GM19239 (cell line): ENCODE data around the gene ITPR3.
A peak's percentile ranks its signal among the peaks of the same experiment; 100 is the strongest.

ENCODE experiments used
- DNase-seq: peaks from one replicate; pipeline ENCODE4 v3.0.0; 2011; ENCODE audit warnings: low spot score; ENCODE audit not compliant: insufficient read length
- FAIRE-seq: peaks from 2 replicates; lab custom pipeline; 2011; peaks lifted over from hg19 to GRCh38; lab: Jason Lieb, UNC

Gene ITPR3

DNA sequence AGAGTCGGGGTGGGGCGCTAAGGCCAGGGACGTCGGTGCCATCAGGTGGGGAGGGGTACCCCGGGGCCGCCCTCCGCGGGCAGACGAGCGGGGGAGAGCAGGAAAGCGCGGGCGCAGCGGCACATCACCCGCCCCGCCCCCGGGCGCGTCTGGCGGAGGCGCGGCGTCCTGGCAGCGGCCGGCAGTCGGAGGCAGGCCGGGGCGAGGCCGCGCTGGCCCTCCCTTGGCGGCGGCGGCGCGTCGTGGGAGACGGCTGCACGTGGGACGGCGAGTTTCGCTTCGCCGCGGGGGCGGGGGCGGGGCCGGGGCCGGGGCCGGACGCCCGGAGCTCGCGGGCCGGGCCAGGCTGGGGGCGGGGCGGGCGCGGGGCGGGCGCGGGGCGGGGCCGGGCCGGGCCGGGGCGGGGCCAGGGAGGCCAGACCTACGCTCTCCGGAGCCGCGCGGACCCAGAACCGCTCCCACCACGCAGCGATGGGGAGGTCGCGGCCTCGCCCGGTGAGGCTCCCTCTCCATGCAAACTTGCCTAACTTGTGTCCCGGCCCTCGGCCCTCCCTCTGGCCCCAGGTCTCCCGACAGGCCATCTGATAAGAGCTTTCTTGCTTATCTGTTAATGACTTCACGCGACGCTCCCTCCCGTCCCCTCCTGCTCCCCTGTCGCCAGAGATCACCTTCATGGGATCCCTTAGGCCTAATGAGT lies 12.5 kb downstream of the ITPR3 start:
- no peak for FAIRE-seq
- DNase-seq: peak; percentile 90

DNA sequence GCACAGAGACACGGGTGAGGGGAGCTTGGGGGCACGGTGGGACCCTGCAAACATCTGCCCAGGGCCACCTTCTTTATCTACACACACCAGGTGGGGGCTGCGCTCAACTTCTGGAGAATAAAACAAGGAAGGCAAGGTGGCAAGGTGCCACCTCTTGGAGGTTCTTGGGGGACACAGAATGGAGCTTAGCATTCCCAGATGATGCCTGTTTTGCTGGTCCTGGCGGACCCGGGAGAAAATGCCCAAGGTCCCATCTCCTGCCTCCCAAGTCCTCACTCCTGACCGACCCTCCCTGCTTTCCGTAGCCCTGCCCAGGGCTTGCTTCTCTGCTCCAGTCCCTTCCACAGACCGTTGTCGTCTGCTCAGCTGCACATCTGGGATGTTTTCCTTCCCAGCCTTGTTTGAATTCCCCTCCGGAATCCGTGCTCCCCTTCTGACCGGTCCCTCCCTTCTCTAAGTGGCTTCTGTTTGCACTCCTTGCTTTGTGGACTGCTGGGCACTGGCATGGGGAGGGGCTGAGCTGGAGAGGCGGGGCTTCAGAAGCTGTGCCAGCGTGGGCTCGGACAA lies 13.1 kb downstream of the ITPR3 start:
- DNase-seq (no peak), FAIRE-seq (no peak)

DNA sequence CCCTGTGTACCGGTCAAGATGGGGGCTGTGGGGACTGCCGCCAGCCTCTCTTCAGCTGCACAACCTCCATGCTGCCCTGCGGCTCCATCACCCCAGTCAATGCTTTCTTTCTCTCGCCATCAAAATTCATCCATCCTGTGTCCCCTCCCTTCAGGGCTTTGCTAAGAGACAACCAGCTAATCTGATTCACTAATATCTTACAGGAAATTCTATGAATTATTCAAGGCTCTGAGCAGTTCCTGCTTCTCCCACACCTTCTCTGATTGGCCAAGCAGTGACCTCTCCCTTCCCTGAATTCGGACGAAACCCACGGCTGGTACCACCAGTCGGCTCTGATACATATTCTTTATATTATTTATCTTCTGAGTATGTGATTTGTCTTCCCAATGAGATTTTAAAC lies 13.8 kb downstream of the ITPR3 start:
- no peak for FAIRE-seq
- DNase-seq: no peak

DNA sequence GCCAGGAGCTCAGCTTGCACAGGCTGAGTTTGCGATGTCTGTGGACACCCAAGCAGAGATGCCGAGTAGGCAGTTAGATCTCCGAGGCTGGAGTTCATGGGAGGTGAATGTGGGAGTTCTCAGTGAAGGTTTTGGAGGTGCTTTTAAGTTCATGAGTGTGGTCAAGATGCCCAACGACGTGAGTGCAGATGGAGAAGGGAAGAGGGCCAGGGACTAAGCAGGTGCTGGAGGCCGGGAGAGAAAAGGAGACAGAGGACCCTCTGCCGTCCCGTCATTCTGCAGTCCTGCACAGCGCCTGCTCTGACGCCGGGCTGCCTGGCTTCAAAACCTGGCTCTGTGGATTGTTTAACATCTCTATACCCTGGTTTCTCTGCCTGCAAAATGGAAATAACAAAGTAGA lies 15.5 kb downstream of the ITPR3 start:
- FAIRE-seq: no peak
- DNase-seq: no peak

DNA sequence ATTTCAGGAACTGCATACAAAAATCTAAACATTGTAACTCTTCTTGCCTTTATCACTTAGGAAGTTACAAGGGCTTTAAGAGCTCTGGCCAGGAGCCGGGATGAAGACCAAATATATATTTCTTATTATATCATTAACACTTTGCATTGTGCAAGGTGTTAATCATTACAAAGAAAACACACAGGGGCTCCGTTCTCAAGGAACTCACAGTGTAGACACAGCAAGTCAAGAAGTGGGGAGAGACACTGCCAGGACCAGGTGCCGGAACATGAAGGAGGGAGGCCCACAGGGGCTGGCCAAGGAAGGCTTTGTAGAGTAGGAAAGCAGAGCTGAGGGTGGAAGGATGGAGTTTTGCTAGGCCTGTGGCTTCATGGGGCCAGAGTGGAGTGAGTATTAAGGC lies 17.4 kb downstream of the ITPR3 start:
- FAIRE-seq (no peak), DNase-seq (no peak)

DNA sequence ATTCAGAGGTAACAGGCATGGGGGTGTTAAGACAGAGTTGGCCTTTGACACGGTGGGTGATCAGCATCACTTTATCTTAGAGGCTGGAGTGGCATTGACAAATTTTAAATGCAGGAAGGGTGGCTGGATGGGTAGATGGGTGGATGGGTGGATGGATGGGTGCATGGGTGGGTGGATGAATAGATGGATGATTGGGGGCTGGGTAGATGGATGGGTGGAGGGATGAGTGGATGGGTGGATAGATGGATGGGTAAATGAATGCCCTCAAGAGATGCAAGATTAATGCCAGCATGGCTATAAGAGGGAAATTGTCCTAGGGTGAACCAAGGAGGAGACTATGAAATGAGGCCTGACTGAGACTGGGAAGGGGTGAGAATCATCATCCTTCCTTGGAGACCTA lies 18.4 kb downstream of the ITPR3 start:
- DNase-seq: no peak
- FAIRE-seq: no peak

DNA sequence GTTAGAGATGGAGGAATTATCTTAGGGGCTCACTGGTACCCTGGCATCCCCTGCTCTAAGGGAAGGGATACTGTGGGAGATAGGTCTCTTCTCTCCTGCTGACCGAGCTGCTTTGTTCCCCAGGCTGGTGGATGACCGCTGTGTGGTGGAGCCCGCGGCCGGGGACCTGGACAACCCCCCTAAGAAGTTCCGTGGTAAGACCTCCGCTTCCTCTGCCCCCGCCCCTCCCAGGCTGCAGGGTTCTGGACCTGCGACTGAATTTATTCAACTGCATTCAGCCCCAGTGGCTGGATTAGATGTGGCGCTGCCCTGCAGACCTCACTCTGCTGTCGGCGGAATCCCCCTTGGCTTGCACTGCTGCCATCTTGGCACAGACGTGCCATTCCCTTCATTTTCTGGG lies 19.2 kb downstream of the ITPR3 start:
- FAIRE-seq (no peak), DNase-seq (no peak)

DNA sequence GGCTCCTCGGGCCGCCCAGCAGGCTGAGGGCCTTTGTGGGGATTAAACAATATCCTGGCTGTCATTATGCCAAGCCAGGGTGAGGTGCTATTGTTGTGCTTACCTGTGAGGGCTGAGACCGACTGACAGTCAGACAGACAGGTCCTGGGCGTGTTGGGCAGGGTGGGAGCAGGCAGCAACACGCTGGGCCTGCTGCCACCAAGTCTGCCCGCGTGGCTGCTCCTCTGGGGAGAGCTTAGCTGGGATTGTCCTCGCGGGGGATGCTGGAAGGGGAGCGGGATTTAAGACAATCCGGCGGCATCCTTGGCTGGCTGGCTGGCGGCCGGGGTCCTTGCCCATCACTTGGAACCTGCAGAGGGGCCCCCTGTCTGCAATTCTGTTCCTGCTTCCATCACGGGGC lies 20.0 kb downstream of the ITPR3 start:
- FAIRE-seq (no peak), DNase-seq (no peak)

DNA sequence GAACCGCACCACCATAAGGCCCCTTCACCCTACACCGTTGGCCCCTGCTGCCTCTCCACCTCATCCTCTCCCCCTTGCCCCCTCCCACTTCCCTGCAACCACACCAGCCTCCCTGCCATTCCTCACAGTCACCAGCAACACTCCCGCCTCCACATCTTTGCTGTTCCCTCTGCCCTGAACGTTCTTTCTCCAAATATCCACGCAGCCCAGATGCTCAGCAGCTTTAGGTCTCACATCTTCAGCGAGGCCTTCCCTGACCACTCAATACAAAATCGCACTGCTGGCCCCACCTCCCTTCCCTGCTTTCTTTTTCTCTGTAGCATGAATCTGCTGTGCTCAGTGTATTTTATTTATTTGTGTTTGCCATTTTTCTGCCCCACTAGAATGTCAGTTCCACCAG lies 20.5 kb downstream of the ITPR3 start:
- DNase-seq (no peak), FAIRE-seq (no peak)

DNA sequence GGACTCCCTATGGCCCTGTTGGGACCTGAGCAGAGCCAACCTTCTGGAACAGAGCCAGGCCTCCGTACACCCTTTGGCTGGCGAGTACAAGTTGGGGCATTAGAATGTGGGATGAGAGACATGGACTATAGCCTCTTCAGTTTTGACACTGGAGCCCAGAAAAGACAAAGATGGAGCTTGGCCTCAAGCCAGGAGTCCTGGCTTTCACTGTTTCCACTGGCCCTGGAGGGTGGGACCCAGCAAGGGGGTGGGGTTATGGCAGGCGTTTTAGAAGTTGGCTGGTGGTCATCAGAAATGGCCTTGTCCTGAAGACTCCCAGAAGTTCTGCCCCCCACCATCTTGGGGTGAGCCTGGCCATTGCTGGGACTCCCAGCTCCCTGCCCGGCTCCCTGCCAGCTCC lies 21.8 kb downstream of the ITPR3 start:
- FAIRE-seq (no peak), DNase-seq (no peak)

DNA sequence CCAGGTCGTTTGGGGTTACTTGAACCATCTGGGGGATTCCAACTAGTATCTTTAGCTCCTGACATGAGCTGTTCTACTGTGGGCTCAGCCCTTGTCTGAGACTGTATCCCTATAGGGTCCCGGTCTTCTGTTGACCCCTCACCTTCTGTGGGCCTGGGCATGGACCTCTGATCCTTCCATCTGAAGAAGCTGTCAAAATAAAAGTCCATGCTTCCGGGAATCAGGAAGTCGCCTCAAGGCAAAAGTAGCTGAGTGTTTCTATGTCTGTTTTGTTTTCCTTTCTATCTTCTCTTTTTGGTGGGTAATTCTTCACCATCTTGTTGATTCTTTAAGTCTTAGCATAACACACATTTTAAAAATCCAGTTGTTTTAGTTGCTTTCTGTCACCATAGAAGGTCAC lies 30.3 kb downstream of the ITPR3 start:
- FAIRE-seq (no peak), DNase-seq (no peak)

DNA sequence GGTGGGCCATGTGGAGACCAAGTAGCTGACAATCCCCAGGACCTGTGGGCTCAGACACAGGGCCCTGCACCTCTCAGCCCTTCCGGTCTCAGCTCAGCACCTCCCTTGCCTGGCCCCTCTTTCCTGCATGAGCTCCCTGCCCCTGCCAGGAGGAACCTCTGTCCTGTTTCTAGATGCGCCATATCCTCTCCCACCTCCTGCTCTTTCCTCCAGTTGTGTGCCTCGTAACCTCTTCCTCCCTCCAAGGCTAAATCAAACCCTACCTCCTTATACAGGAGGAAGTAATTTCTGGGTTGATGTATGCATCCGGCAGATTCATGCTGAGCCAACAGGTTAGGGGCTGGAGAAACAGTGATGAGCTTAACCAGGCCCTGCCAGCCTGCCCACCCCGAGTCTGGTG lies 30.9 kb downstream of the ITPR3 start:
- no peak for DNase-seq

DNA sequence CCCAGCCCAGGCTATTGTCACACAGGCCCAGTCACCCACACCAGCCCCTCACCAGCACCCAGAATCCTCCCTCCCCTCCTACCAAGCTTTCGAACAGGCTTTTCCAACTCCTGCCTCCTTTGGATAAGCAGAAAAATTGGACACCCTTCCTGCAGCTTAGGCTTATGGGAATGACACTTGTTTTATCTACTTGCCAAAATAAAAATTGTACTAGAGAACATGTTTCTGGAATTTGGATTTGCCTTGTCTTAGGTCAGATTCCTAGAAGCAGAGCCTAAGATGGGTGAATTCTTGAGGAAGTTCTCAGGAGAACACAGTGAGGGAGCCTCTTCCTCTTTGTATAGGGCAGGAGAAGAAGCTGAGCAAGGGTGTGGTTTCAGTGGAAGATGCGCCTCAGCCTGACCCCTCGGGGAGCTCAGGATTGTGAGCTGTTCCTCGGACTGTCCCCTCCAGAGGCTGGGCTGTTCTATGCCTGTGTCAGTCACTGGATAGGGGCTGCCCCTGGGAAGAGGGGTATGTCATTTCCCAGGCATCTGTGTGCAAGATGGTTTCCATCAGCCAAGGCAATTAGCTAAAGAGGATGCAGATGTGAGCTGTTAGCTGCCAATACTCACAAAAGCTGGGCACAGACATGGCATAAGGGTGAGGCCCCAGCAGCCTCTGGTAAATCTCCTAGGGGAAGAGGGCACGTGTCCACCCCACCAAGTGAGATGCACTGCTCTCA lies 33.9 kb downstream of the ITPR3 start:
- no peak for FAIRE-seq
- DNase-seq: no peak

More for the DNA sequence above, 30.9 kb downstream of the ITPR3 start:
- no peak for FAIRE-seq

DNA sequence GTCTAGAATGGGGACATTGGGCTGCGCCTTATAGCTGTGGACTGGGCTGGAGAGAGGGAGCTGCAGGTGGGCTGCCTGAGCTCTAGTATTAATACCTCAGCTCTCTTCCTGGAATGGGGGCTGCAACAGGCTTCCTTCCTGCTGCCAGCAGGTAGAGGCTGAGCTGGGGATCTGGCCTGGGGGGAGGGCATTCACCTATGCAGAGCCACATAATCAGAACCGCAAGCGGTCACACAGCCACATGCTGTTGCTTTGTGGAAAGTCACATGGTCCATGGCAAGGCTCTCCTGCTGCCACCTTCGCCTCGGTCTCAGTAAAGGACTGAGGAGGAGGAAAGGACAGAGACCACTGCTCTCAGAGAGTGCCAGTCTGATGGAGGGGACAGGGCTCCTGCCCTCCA lies 35.7 kb downstream of the ITPR3 start:
- no peak for FAIRE-seq
- DNase-seq: no peak

DNA sequence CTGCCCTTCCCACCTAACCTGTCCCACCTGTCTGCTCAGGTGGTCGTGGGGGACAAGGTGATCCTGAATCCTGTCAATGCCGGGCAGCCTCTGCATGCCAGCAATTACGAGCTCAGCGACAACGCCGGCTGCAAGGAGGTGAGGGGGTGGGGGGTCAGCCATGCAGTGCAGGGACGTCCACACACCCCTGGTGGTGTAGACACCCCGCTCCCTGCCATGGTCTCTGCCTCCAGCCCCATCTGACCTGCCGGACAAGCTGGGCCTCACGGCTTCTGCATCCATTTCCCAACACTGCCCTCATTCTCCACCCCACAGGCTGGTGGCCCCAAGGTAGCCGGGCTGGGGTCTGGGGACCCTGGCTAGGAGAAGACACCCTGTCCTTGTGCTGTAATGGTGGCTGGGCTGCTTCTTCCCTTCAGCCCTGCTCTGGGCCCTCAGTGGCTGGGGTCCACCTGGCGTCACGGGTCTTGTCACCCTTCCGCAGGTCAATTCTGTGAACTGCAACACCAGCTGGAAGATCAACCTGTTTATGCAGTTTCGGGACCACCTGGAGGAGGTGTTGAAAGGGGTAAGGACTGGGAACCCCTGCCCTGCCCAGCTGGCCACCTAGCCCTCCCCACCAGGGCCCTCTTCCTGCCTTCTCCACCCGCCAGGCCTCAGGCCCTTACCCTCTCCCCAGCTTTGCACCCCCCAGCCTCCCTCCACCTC lies 38.0 kb downstream of the ITPR3 start:
- DNase-seq: no peak
- FAIRE-seq: no peak

DNA sequence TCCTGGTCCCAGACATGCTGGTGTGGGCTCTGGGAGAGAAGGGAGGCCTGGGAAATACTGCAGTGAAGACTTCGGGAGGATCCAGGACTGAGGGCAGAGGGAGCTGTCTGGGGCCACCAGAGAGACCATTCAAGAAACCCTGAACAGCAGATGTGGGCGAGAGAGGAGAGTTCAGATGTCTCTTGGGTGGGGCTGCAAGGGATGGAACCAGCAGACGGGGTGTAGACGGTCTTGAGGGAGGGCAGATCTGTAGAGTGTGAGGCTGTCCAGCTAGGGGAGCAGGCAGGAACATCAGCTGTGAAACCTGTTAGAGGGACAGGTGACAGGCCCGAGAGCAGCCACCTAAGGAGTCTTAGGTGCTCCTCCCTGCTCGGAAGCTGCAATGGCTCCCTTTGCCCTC lies 38.9 kb downstream of the ITPR3 start:
- DNase-seq: no peak
- FAIRE-seq: no peak

DNA sequence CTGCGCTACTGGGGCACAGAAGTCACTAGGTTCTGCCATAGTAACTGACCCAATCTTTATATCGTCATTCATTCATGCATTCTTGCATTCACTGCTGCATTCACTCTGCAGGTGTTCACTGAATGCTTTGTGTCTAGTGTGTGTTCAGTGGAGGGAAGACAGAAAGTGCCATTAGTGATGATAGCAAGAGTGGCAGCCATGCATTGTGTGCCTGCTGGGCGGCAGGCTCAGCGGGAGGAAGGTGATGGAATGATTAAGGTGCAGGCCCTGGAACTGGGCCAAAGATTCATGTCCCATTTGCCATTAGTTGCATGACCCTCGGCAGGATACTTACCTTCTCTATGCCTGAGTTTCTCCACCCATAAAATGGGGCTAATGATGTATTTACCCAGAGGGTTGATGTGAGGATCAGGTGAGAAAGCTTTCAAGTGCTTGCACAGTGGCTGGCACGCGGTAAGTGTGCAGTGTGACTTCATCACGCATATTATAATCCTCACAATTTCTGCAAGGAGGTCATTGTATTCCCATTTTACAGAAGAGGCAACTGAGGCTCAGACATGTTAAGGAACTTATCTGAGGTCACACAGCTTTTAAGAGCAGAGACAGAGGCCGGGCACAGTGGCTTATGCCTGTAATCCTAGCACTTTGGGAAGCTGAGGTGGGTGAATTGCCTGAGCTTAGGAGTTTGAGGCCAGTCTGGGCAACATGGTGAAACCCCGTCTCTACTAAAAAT lies 40.1 kb downstream of the ITPR3 start:
- no peak for DNase-seq
- FAIRE-seq: no peak

DNA sequence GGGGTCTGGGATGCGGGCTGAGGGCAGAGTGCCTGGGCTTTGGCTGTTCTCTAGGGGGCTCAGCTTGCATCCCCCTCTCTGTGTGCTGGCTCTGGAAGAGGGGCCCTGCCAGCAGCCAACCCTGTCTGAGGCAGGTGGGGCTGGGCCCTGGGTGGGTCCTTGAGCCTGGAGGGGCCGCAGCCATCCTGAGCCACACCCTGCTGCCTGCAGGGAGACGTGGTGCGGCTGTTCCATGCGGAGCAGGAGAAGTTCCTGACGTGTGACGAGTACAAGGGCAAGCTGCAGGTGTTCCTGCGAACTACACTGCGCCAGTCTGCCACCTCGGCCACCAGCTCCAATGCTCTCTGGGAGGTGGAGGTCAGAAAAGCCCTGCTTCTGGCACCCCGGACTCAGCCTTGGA lies 41.2 kb downstream of the ITPR3 start:
- DNase-seq (no peak), FAIRE-seq (no peak)

DNA sequence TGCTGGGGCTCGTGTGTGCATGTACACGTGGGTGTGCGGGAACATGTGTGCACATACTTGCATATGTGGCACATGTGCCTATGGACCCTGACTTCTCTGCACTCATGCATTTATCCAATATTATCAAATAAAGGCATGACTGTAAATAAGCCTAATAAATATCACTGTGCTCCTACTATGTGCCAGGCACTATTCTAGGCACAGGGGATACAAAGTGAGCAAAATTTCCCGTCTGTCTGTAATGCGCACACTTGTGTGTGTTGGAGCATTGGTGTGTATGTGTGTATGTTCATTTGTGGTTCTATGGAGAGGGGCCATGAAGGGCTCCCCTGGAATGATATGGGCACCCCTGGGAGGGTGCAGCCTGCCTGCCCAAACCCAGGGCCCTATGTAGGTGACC lies 41.9 kb downstream of the ITPR3 start:
- no peak for FAIRE-seq

DNA sequence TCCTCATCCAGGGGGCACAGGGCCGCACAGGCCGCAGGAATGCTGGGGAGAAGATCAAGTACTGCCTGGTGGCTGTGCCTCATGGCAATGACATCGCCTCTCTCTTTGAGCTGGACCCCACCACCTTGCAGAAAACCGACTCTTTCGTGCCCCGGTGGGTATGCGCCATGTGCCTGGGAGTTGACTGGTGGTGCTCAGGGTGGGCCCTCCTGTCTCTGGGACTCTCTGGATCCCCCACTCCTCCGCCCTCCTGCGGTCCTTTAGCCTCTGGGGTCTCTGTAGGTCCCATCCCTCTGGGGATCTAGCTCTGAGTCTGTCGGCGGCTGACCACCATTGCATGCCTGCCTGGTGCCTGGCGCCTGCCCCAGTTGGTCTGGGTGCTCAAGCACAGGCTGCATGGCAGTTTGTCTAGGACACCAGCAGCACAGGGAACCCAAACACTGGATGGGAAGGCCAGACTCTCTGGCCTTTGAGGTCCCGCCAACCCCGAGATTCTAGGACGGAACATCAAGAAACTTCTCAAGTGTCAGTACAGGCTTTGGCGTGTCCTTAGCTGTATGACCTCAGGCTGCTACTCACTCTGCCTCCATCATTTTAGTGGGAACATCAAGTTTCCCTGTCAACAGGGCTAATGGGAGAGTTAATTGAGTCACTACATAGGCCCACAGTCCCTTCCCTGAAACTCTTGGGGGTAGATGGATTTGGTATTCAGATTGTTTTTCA lies 42.8 kb downstream of the ITPR3 start:
- DNase-seq (no peak), FAIRE-seq (no peak)

More for the DNA sequence above, 41.9 kb downstream of the ITPR3 start:
- no peak for DNase-seq
